ENCODE data around the gene TMSB4X.

TMSB4X gene

GRCh38 chrX:12997906-12998687, 23.2 kb downstream of the TMSB4X start:
- peak; percentile 86 for FAIRE-seq

- FAIRE-seq = peak; percentile 66
Measured at GRCh38 chrX:12999422-12999821, 24.5 kb downstream of the TMSB4X start.

GRCh38 chrX:13000301-13000811, 25.4 kb downstream of the TMSB4X start:
- no peak for FAIRE-seq

GRCh38 chrX:13001097-13001496, 26.2 kb downstream of the TMSB4X start:
- FAIRE-seq = no peak

- peak; percentile 84 for FAIRE-seq
Measured at GRCh38 chrX:13001961-13002671, 27.2 kb downstream of the TMSB4X start.

- FAIRE-seq = no peak
Measured at GRCh38 chrX:13005661-13006473, 31.0 kb downstream of the TMSB4X start.

- peak; percentile 28 for FAIRE-seq
Measured at GRCh38 chrX:13007519-13008188, 32.7 kb downstream of the TMSB4X start.

- no peak for FAIRE-seq
Measured at GRCh38 chrX:13008189-13008533, 33.3 kb downstream of the TMSB4X start.

GRCh38 chrX:13008851-13009250, 33.9 kb downstream of the TMSB4X start:
- no peak for FAIRE-seq

- no peak for FAIRE-seq
Measured at GRCh38 chrX:13009273-13009672, 34.4 kb downstream of the TMSB4X start.

- FAIRE-seq = no peak
Measured at GRCh38 chrX:13009844-13010243, 34.9 kb downstream of the TMSB4X start.

GRCh38 chrX:13010546-13010945, 35.6 kb downstream of the TMSB4X start:
- FAIRE-seq = no peak

- FAIRE-seq = peak; percentile 38
Measured at GRCh38 chrX:13013363-13014110, 38.6 kb downstream of the TMSB4X start.

GRCh38 chrX:13014111-13015096, 39.5 kb downstream of the TMSB4X start:
- FAIRE-seq = no peak

GRCh38 chrX:13015536-13016236, 40.8 kb downstream of the TMSB4X start:
- FAIRE-seq = peak; percentile 75

- FAIRE-seq = peak; percentile 66
Measured at GRCh38 chrX:13016731-13017130, 41.8 kb downstream of the TMSB4X start.

GRCh38 chrX:13022926-13023325, 48.0 kb downstream of the TMSB4X start:
- FAIRE-seq = no peak

- FAIRE-seq = no peak
Measured at GRCh38 chrX:13023567-13023966, 48.7 kb downstream of the TMSB4X start.

GRCh38 chrX:13023979-13024378, 49.1 kb downstream of the TMSB4X start:
- peak; percentile 83 for FAIRE-seq

GRCh38 chrX:13024986-13025385, 50.1 kb downstream of the TMSB4X start:
- no peak for FAIRE-seq

Data from colon (tissue), 2 donors.